SJSA1 (cell line): ENCODE data around the gene FGFRL1. TPM values are rescaled to one million over a fixed set of nuclear protein-coding genes. Genes with fewer than 3 reads are reported as not detected.

Experiments used
- DNase-seq, 2 experiments: peaks; one replicate each; pipeline ENCODE4 v3.0.0-alpha.2; 2015 to 2020; ENCODE audit warnings: low spot score in 2 of 2, low read depth in 1 of 2
- H3K27ac ChIP-seq: fragments of 250-450 bp; sonication (Bioruptor Pico); 2 replicates; pipeline ENCODE4 v1.5.1; 2020; ENCODE audit warnings: mild to moderate bottlenecking, moderate library complexity
- H3K27me3 ChIP-seq: fragments of 250-450 bp; sonication (Bioruptor Pico); replicated peaks from 2 replicates; pipeline ENCODE4 v1.5.1; 2020; ENCODE audit warnings: mild to moderate bottlenecking, moderate library complexity
- H3K36me3 ChIP-seq: fragments of 250-450 bp; sonication (Bioruptor Pico); 2 replicates; pipeline ENCODE4 v1.5.1; 2020; ENCODE audit warnings: mild to moderate bottlenecking
- H3K4me1 ChIP-seq: fragments of 250-450 bp; sonication (Bioruptor Pico); replicated peaks from 2 replicates; pipeline ENCODE4 v1.6.1; 2021; ENCODE audit warnings: mild to moderate bottlenecking
- H3K4me3 ChIP-seq: fragments of 250-450 bp; sonication (Bioruptor Pico); 2 replicates; pipeline ENCODE4 v1.5.1; 2020; ENCODE audit warnings: mild to moderate bottlenecking
- H3K9me3 ChIP-seq: fragments of 250-450 bp; sonication (Bioruptor Pico); replicated peaks from 2 replicates; pipeline ENCODE4 v1.5.1; 2020; ENCODE audit warnings: mild to moderate bottlenecking
- total RNA-seq: library from RNA; depleted of rRNA; stranded (reverse); fragments of >200 nt; shearing (Covaris generic); gene quantifications from 2 replicates; pipeline ENCODE4 v1.2.3, GENCODE V29; 2014; rRNA removed

Gene FGFRL1, protein sequence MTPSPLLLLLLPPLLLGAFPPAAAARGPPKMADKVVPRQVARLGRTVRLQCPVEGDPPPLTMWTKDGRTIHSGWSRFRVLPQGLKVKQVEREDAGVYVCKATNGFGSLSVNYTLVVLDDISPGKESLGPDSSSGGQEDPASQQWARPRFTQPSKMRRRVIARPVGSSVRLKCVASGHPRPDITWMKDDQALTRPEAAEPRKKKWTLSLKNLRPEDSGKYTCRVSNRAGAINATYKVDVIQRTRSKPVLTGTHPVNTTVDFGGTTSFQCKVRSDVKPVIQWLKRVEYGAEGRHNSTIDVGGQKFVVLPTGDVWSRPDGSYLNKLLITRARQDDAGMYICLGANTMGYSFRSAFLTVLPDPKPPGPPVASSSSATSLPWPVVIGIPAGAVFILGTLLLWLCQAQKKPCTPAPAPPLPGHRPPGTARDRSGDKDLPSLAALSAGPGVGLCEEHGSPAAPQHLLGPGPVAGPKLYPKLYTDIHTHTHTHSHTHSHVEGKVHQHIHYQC
- total RNA-seq, result 12.9 and 21.5 TPM in 2 replicates

DNA sequence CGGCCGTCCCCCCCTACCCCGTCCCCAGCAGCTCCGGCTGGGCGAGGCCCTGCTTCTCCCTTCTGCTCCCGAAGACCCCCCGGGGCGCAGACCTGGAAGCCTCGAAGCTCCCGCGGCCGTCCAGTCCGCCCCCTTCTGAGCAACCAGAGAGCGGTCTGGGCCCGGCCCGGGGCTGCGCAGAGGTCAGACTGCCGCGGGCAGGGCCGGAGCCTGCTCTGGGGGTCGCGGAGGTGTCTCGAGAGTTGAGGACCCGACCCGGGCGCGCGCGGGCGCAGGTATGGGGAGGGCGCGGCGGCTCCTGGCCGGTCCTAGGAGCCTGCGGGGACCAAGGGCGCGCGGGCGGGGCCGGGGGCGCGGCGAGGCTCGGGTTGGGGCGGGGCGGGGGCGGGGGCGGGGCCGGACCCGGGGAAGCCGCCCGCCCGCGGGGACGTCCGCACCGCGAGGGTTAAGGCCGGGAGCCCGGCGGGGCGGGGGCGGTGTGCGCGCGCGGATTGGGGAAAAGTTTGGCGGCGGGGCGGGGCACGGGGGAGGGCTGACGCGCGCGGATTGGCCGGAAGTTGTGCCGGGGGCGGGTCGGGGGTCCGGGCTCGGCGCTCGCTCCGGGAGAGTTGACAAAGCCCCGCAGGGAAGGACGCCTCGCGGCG is at the start of gene FGFRL1:
TSS of gene FGFRL1 (plus strand) at position 605 of the 644 bp plus-strand sequence. CDS start 860 bp downstream, outside the sequence.
- Histone ChIP-seq H3K27me3 (peaks cover 11% of the 10 kb centered on the region), H3K27ac (no peak within 1 kb of the TSS), H3K9me3 (no peaks in the 10 kb centered on the region), H3K4me3 (peak within 1 kb of the TSS; percentile 33), H3K4me1 (peaks cover 17% of the 10 kb centered on the region), H3K36me3 (no peaks in the 10 kb centered on the region; the same call in 1 of the 2 replicates)
- peak; percentile 36 to 85 for DNase-seq

DNA sequence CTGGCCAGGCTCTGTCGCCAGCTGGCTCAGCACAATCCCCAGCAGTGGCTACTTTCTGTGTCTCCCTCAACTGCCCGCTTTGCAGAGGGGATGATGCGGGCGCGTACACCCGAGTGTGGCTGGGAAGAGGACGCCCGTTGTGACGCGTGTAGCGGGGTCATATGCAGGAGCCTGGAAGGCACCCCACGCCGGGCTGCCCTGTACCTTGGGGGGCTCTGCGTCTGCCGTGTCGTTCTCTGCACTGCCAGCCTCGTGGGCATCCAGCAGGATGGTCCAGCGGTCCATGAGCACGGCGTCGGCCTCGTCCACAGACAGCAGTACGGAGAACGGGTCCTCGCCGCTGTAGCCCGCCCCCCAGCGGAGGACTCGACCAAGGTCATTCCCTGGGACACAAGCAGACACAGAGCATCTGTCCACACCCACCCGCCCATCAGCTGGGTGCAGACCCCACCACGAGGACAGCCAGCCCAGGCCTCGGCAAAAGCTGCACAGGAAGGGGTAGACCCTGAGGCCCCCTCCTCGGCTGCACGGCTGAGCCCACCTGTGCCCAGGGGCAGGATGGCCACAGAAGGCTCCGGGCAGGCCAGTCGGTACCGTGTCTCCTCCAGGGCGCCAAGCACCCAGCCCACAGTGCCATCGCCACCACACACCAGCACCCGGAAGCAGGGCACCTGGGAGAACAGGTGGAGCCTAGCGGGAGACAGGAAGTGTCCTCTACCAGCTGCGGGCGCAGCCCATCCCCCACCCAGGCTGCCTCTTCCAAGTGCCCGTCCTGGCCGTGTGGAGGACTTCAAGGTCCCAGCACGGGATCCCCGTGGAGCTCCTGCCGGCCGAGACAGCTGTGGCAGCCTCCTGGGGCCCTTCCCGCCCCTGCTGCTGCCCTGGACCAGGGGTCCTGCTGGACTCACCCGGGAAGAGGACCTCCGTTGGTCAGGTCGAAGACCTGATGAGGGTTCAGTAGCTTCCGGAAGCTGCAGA is 48.9 kb upstream of the FGFRL1 start:
- Histone ChIP-seq H3K9me3 (no peaks in the 10 kb centered on the region), H3K36me3 (peaks cover 3% of the 10 kb centered on the region; the same call in 1 of the 2 replicates), H3K27ac (no peak overlapping the region), H3K27me3 (no peaks in the 10 kb centered on the region), H3K4me3 (no peak overlapping the region), H3K4me1 (no peaks in the 10 kb centered on the region)
- DNase-seq, result no peak

DNA sequence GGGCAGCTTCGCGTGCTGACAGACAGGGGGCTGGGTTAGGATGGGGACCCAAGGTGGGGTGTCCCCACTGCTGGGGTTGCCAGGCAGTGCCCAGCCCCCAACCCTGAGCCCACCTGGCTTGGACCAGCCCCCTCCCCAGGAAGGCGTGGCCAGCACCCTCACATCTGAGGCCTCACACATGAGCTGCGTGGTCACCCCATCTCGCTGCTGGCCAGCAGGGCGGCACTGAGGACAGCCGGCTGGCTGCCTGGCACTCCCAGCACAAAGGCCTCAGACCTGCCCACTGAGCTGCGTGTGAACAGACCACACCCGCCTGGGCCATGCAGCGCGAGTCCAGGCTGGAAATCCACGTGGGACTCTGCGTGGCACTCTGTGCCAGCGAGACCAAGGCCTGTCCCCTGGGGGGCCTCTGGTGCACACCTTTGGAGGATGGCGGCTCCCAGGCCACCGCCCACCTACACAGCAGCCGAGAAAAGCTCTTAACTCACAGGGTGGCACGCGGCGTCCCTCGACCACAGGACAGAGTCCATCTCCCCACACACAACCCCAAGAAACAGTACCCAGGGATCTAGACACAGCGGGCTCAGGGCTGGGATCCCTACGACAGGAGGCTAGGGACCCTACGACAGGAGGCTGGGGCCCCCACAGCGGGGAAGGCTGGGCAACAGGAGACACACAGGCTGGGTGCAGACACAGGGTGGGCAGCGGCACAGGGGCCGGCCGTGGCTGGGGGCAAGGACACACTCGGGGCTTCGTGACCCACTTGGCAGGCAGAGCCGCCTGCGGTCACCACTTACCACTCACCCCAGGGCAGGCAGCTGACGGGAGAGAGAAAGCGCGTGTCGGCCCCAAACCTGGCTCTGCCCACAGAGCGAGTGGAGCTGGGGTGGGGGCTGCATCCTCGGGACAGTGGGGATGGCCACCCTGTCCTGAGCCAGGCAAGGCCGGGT is 47.9 kb upstream of the FGFRL1 start:
- H3K9me3 ChIP-seq, result no peaks in the 10 kb centered on the region

DNA sequence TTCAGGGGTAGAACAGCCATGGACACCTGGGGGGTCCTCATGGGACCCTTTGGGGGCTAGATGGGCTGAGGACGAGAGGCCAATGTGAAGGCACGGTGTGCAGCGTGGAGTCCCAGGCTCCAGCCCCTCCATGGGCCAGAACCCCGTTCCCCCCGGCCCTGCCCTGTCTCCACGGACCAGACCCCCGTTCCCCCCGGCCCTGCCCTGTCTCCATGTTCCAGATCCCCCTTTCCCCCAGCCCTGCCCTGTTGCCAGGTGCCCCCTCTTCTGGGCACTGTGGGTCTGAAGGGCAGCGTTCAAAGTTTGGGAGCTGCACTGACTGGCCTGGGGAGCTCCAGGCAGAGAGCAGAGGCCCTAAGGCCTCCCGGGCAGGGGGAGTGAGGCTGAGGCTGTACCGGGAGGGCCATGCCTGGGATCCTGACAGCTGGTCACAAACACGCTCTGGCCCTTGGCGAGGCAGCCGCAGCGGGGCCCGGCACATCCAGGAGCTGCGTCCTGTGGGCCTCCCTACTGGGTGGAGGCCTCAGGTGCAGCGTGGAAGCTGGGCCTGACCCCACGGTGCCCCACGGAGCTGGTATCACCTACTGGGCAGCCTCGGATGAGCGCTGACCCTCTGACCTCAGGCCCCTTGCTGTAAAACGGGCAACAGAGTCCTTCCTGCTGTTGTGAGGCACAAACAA is 46.9 kb upstream of the FGFRL1 start:
- no peaks in the 10 kb centered on the region for H3K4me1 ChIP-seq
- H3K4me3 ChIP-seq, result no peak overlapping the region
- no peak for DNase-seq
- no peak overlapping the region for H3K27ac ChIP-seq
- no peaks in the 10 kb centered on the region for H3K27me3 ChIP-seq
- H3K36me3 ChIP-seq, result peaks cover 3% of the 10 kb centered on the region; the same call in 1 of the 2 replicates
- H3K9me3 ChIP-seq, result no peaks in the 10 kb centered on the region

More for the DNA sequence above, 47.9 kb upstream of the FGFRL1 start:
- no peak overlapping the region for H3K27ac ChIP-seq
- no peaks in the 10 kb centered on the region for H3K27me3 ChIP-seq
- no peaks in the 10 kb centered on the region for H3K4me1 ChIP-seq
- no peak overlapping the region for H3K4me3 ChIP-seq
- H3K36me3 ChIP-seq, result peaks cover 3% of the 10 kb centered on the region; the same call in 1 of the 2 replicates
- peak in 1 of 2 experiments; percentile 28 for DNase-seq

DNA sequence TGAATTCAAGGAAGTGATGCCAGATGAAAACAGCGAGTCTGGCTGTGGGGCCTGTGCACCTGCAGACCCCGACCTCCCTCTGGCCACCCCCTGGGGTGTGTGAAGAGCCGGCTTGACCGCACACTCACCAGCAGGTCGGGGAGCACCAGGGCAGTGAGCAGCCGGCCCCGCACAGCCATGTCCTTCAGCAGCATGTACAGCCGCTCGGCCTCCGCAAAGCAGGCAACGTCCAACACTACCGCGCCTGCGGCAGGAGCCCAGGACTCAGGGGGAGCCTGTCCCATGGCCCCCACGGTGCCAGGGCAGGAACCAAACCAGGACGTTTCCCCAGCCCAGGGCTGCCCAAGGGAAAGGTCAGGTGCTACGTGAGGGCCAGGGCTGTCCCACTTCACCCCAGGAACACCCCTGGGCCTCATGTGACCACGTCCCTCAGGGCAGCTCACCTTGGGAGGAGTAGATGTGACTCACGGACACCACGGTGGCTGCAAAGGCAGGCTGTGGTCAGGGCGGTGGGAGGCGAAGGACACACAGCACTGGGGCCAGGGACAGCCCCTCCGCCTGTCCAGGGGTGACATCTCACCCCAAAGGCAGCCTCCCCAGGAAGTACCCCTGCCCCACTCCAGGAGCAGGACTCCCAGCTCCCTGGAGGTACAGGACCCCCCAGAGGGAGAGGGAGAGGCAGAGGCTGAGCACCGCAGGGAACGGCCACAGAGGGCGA is 46.2 kb upstream of the FGFRL1 start:
- peak in 1 of 2 experiments; percentile 19 for DNase-seq
- Histone ChIP-seq H3K27ac (no peak overlapping the region), H3K4me1 (no peaks in the 10 kb centered on the region), H3K36me3 (peaks cover 3% of the 10 kb centered on the region; the same call in 1 of the 2 replicates), H3K4me3 (no peak overlapping the region), H3K9me3 (no peaks in the 10 kb centered on the region), H3K27me3 (no peaks in the 10 kb centered on the region)

DNA sequence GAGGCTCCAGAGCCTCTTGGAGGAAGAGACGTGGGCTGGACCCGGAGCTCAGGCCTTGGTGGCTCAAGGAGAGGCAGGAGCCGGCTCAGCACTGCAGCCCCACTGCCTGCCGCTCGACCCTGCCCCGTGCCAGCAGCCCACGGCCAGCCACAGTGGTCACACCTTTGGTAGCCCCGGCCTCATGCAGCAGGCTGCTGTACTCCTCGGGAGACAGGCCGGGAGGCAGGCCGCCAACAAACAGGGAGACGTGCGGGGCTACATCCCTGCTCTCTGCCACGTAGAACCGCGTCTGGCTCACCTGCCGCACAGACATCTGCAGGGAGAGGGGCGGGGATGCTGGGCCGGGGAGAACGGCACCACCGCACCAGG is 45.7 kb upstream of the FGFRL1 start:
- no peaks in the 10 kb centered on the region for H3K9me3 ChIP-seq
- H3K4me3 ChIP-seq, result no peak overlapping the region
- H3K36me3 ChIP-seq, result peaks cover 3% of the 10 kb centered on the region; the same call in 1 of the 2 replicates
- no peaks in the 10 kb centered on the region for H3K27me3 ChIP-seq
- no peaks in the 10 kb centered on the region for H3K4me1 ChIP-seq
- H3K27ac ChIP-seq, result no peak overlapping the region
- no peak for DNase-seq

DNA sequence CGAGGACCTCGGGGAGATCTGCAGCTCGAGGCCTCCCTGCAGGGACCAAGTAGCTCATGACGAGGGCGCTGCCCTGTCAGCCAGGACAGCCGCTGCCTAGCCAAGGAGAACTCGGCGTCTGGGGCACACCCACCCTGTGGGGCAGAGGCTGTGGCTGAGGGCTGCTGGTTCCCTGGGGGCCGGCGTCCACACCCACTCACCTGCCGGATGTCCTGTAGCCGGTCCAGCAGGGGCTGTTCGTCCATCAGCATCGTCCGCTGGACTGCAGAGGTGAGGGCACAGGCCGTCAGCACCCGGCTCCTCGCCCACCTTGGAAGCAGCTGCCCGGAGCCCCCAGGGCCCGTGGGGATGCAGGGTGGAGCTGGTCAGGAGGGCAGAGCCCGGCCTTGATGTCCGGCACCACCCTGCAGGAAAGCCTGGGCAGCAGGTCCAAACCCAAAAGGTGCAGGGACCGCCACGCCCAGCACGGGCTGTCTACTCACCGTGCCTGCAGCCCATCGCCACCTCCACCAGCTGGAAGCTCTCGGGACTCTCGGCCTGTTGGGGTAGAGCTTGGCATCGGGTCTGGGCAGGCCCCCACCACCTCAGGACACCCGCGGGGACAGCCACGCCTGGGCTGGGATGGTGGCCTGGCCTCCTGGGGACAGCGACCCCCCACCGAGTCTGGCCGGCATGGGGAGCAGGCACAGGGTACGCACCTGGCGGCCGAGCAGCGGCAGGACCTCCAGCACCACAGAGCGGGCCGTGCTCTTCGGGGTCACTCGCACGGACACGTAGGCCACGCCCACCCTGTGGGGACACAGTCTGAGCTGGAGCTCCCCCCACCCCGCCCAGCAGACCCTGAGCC is 44.9 kb upstream of the FGFRL1 start:
- peaks cover 3% of the 10 kb centered on the region; the same call in 1 of the 2 replicates for H3K36me3 ChIP-seq
- no peak overlapping the region for H3K4me3 ChIP-seq
- no peak overlapping the region for H3K27ac ChIP-seq

DNA sequence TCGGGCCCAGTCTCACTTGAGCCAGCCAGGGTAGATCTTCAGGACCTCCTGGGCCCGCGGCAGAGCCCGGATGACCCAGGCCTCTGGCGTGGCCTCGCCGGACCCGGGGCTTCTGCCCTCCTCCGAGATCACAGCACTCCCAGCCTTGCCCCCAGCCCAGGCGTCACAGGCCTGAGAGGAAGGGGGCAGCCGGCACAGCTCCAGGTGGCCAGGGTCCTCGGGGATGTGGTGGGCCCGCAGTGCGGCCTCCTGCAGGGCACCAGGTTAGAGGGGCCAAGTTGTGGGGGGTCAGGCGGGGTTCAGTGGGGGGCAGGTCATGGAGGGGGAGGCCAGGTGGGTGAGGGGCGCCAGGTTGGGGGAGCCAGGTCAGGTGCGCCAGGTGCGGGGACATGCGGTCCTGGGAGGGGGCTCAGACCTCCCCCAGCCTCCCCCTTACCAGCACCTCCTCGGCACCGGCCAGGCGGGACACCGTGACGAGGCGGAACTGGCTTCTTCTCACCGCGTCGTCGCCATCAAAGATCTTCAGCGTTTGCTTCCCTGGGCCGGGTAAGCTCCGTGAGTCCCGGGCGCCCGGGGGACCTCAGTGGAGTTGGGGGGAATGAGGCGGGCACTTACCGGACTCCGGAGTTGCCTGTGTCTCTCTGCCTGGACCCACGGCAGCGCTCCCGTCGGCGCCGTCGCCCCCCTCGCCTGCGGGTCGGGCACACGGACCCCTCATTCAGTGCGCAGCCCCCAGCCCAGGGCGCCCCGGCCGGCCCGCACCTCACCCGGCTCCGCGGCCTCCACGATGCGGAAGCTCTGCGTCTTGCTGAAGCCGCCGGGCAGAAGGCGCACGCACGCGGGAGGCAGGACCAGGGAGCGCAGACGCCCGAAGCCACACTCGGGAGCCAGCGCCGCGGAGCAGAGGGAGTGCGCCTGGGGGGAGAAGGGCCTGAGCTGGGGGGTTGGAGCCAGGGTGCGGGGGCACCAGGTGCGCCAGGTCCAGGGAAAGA is 44.0 kb upstream of the FGFRL1 start:
- Histone ChIP-seq H3K4me3 (no peak overlapping the region), H3K27ac (no peak overlapping the region), H3K9me3 (no peaks in the 10 kb centered on the region), H3K36me3 (peaks cover 3% of the 10 kb centered on the region; the same call in 1 of the 2 replicates), H3K4me1 (peaks cover 5% of the 10 kb centered on the region), H3K27me3 (no peaks in the 10 kb centered on the region)
- DNase-seq, result no peak

More for the DNA sequence above, 44.9 kb upstream of the FGFRL1 start:
- no peak for DNase-seq
- Histone ChIP-seq H3K9me3 (no peaks in the 10 kb centered on the region), H3K27me3 (no peaks in the 10 kb centered on the region), H3K4me1 (no peaks in the 10 kb centered on the region)

DNA sequence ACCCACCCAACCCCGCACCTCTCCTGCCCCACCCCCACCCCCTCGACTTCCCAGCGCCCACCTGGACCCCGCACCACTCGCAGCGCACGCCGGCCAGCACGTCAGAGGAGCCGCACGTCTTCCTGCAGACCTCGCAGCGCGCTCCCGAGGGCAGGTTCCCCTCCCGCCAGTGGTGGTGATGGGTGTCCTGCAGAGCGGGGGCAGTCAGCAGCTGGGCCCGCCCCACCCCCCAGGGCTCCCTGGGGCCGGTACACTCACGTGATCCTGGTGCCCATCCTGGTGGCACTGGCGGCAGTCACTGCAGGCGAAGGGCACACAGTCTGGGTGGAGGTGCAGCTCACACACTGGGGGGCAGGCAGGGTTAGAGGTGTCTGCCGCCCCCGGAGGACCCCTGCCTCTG is 43.2 kb upstream of the FGFRL1 start:
- H3K27me3 ChIP-seq, result no peaks in the 10 kb centered on the region
- H3K27ac ChIP-seq, result no peak overlapping the region
- DNase-seq, result no peak
- H3K4me1 ChIP-seq, result peaks cover 8% of the 10 kb centered on the region
- H3K9me3 ChIP-seq, result no peaks in the 10 kb centered on the region
- H3K36me3 ChIP-seq, result peaks cover 3% of the 10 kb centered on the region; the same call in 1 of the 2 replicates
- H3K4me3 ChIP-seq, result no peak overlapping the region
